ENCODE data around the gene SEC16B. TPM values are rescaled to one million over a fixed set of nuclear protein-coding genes. Genes with fewer than 3 reads are reported as not detected.

SEC16B gene
- total RNA-seq, 4 donors from 2014 or later: 4.7 to 16.9 (median 11.9) TPM

GRCh38 chr1:177964336-177964735, 5.5 kb downstream of the SEC16B start:
- DNase-seq: no peak
- Histone ChIP-seq H3K36me3 (no peaks in the 10 kb centered on the region), H3K4me3 (no peak overlapping the region), H3K9me3 (no peaks in the 10 kb centered on the region), H3K27me3 (no peaks in the 10 kb centered on the region), H3K4me1 (no peaks in the 10 kb centered on the region), H3K27ac (no peak overlapping the region)
- intact Hi-C loops (cut with DNase I; ENCODE audit: low total_unique reads): no loop called here
- no peak for TF ChIP-seq POLR2A (IDR thresholded peaks at IDR 0.05)
- no peak for TF ChIP-seq CTCF (IDR thresholded peaks at IDR 0.05)

GRCh38 chr1:177960939-177961622, 8.8 kb downstream of the SEC16B start:
- TF ChIP-seq POLR2A (IDR thresholded peaks at IDR 0.05) (no peak), CTCF (IDR thresholded peaks at IDR 0.05) (no peak)
- H3K27ac ChIP-seq: no peak overlapping the region
- no peaks in the 10 kb centered on the region for H3K36me3 ChIP-seq
- H3K4me1 ChIP-seq: no peaks in the 10 kb centered on the region
- no peak for DNase-seq
- no peak overlapping the region for H3K4me3 ChIP-seq
- intact Hi-C loops (cut with DNase I; ENCODE audit: low total_unique reads): no loop called here
- H3K27me3 ChIP-seq: no peaks in the 10 kb centered on the region
- no peaks in the 10 kb centered on the region for H3K9me3 ChIP-seq

GRCh38 chr1:177959811-177960515, 9.9 kb downstream of the SEC16B start:
- H3K36me3 ChIP-seq: no peaks in the 10 kb centered on the region
- H3K4me3 ChIP-seq: no peak overlapping the region
- no peak for DNase-seq
- H3K9me3 ChIP-seq: no peaks in the 10 kb centered on the region
- H3K4me1 ChIP-seq: no peaks in the 10 kb centered on the region
- H3K27me3 ChIP-seq: no peaks in the 10 kb centered on the region
- TF ChIP-seq CTCF (IDR thresholded peaks at IDR 0.05) (no peak), POLR2A (IDR thresholded peaks at IDR 0.05) (no peak)
- H3K27ac ChIP-seq: no peak overlapping the region
- intact Hi-C loops (cut with DNase I; ENCODE audit: low total_unique reads): no loop called here

- H3K4me3 ChIP-seq: no peak overlapping the region
- intact Hi-C loops (cut with DNase I; ENCODE audit: low total_unique reads): no loop called here
- no peaks in the 10 kb centered on the region for H3K9me3 ChIP-seq
- no peak overlapping the region for H3K27ac ChIP-seq
- no peaks in the 10 kb centered on the region for H3K27me3 ChIP-seq
- no peak for DNase-seq
- no peaks in the 10 kb centered on the region for H3K4me1 ChIP-seq
- H3K36me3 ChIP-seq: no peaks in the 10 kb centered on the region
- TF ChIP-seq POLR2A (IDR thresholded peaks at IDR 0.05) (no peak), CTCF (IDR thresholded peaks at IDR 0.05) (no peak)
Measured at GRCh38 chr1:177958092-177958491, 11.8 kb downstream of the SEC16B start.

GRCh38 chr1:177954076-177954475, 15.8 kb downstream of the SEC16B start:
- Histone ChIP-seq H3K27ac (no peak overlapping the region), H3K4me3 (no peak overlapping the region), H3K4me1 (no peaks in the 10 kb centered on the region), H3K9me3 (no peaks in the 10 kb centered on the region), H3K27me3 (no peaks in the 10 kb centered on the region), H3K36me3 (no peaks in the 10 kb centered on the region)
- intact Hi-C loops (cut with DNase I; ENCODE audit: low total_unique reads): no loop called here
- DNase-seq: no peak
- no peak for TF ChIP-seq POLR2A (IDR thresholded peaks at IDR 0.05)
- TF ChIP-seq CTCF (IDR thresholded peaks at IDR 0.05): no peak
